H9 (cell line): ENCODE measurements around the gene FAT1. TPM values are rescaled to one million over a fixed set of nuclear protein-coding genes. Genes with fewer than 3 reads are reported as not detected.
A peak's percentile ranks its signal among the peaks of the same experiment; 100 is the strongest.

Experiments used
- DNase-seq: peaks from one replicate; pipeline ENCODE4 v3.0.0-alpha.2; 2017
- H2AFZ ChIP-seq: one replicate; pipeline ENCODE4 v1.6.1; 2013; ENCODE audit warnings: mild to moderate bottlenecking, low read length, control low read depth, moderate library complexity
- H2AK5ac ChIP-seq: 2 replicates; pipeline ENCODE4 v1.6.1; 2013; ENCODE audit warnings: low read length, control low read depth, mixed read lengths; ENCODE audit not compliant: insufficient read length
- H2BK120ac ChIP-seq: one replicate; pipeline ENCODE4 v1.6.1; 2013; ENCODE audit warnings: low read depth, mild to moderate bottlenecking, low read length, control low read depth, inconsistent platforms; ENCODE audit not compliant: poor library complexity, severe bottlenecking
- H2BK12ac ChIP-seq: 2 replicates; pipeline ENCODE4 v1.6.1; 2013; ENCODE audit warnings: low read length, control low read depth, mixed read lengths, low read depth; ENCODE audit not compliant: insufficient read length
- H2BK15ac ChIP-seq: 2 replicates; pipeline ENCODE4 v1.6.1; 2013; ENCODE audit warnings: low read depth, low read length, control low read depth
- H2BK20ac ChIP-seq: one replicate; pipeline ENCODE4 v1.6.1; 2013; ENCODE audit warnings: low read depth, mild to moderate bottlenecking, low read length, control low read depth, inconsistent platforms; ENCODE audit not compliant: poor library complexity, severe bottlenecking
- H2BK5ac ChIP-seq: 2 replicates; pipeline ENCODE4 v1.6.1; 2013; ENCODE audit warnings: low read length, control low read depth, mixed read lengths; ENCODE audit not compliant: insufficient read length
- H3K14ac ChIP-seq: 2 replicates; pipeline ENCODE4 v1.6.1; 2013; ENCODE audit warnings: low read length, control low read depth; ENCODE audit not compliant: insufficient read depth
- H3K18ac ChIP-seq: 2 replicates; pipeline ENCODE4 v1.6.1; 2013; ENCODE audit warnings: low read depth, mild to moderate bottlenecking, mixed read lengths, low read length, control low read depth; ENCODE audit not compliant: insufficient read length
- H3K23ac ChIP-seq: 2 replicates; pipeline ENCODE4 v1.6.1; 2013; ENCODE audit warnings: low read length, control low read depth, mixed read lengths, low read depth; ENCODE audit not compliant: insufficient read length
- H3K23me2 ChIP-seq: 2 replicates; pipeline ENCODE4 v1.6.1; 2013; ENCODE audit warnings: low read depth, mild to moderate bottlenecking, mixed read lengths, low read length, control low read depth; ENCODE audit not compliant: insufficient read length, poor library complexity, severe bottlenecking
- H3K27ac ChIP-seq: 2 replicates; pipeline ENCODE4 v1.5.1; 2013; ENCODE audit warnings: low read length, control low read depth, mixed read lengths, low read depth; ENCODE audit not compliant: insufficient read length
- H3K27me3 ChIP-seq: 2 replicates; pipeline ENCODE4 v1.6.1; 2013; ENCODE audit warnings: low read length, control low read depth, inconsistent platforms; ENCODE audit not compliant: insufficient read depth
- H3K4ac ChIP-seq: 2 replicates; pipeline ENCODE4 v1.6.1; 2013; ENCODE audit warnings: low read depth, mild to moderate bottlenecking, control low read depth, inconsistent platforms, low read length, moderate library complexity
- H3K4me1 ChIP-seq: 2 replicates; pipeline ENCODE4 v1.6.1; 2013; ENCODE audit warnings: low read length, control low read depth, inconsistent platforms; ENCODE audit not compliant: insufficient read depth
- H3K4me2 ChIP-seq: 2 replicates; pipeline ENCODE4 v1.6.1; 2013; ENCODE audit warnings: low read length, control low read depth, mixed read lengths; ENCODE audit not compliant: insufficient read length, insufficient read depth
- H3K56ac ChIP-seq: 2 replicates; pipeline ENCODE4 v1.6.1; 2013; ENCODE audit warnings: low read depth, mild to moderate bottlenecking, mixed read lengths, low read length, control low read depth; ENCODE audit not compliant: insufficient read length
- H3K79me1 ChIP-seq: 2 replicates; pipeline ENCODE4 v1.6.1; 2013; ENCODE audit warnings: low read depth, mild to moderate bottlenecking, moderate library complexity, low read length, control low read depth, inconsistent platforms; ENCODE audit not compliant: insufficient read depth, poor library complexity, severe bottlenecking
- H3K79me2 ChIP-seq: 2 replicates; pipeline ENCODE4 v1.6.1; 2013; ENCODE audit warnings: low read length, control low read depth, inconsistent platforms; ENCODE audit not compliant: insufficient read depth
- H3K9ac ChIP-seq: 2 replicates; pipeline ENCODE4 v1.6.1; 2013; ENCODE audit warnings: low read length, control low read depth, mixed read lengths; ENCODE audit not compliant: insufficient read length; ENCODE audit errors: extremely low read depth
- H3K9me3 ChIP-seq: one replicate; pipeline ENCODE4 v1.6.1; 2013; ENCODE audit warnings: low read depth, low read length, inconsistent platforms; ENCODE audit not compliant: control insufficient read depth
- H3T11ph ChIP-seq: one replicate; pipeline ENCODE4 v1.6.1; 2013; ENCODE audit warnings: mild to moderate bottlenecking, low read length, control low read depth, inconsistent platforms
- H4K20me1 ChIP-seq: one replicate; pipeline ENCODE4 v1.6.1; 2013; ENCODE audit not compliant: control insufficient read depth, insufficient read length, insufficient read depth
- H4K5ac ChIP-seq: 2 replicates; pipeline ENCODE4 v1.6.1; 2013; ENCODE audit warnings: low read depth, mild to moderate bottlenecking, mixed read lengths, low read length, control low read depth; ENCODE audit not compliant: insufficient read length
- H4K8ac ChIP-seq: replicated peaks from 2 replicates; pipeline ENCODE4 v1.6.1; 2013; ENCODE audit warnings: low read length, control low read depth, mixed read lengths, low read depth; ENCODE audit not compliant: insufficient read length
- H4K91ac ChIP-seq: 2 replicates; pipeline ENCODE4 v1.6.1; 2013; ENCODE audit warnings: low read depth, mild to moderate bottlenecking, moderate library complexity, mixed read lengths, low read length, control low read depth; ENCODE audit not compliant: insufficient read length
- H3K27ac Mint-ChIP-seq, 3 experiments: 2 replicates in 2 of 3; 3 replicates in 1 of 3; pipeline ENCODE4 v1.8.0; 2020 to 2021; ENCODE audit warnings: mixed read lengths in 3 of 3, mild to moderate bottlenecking in 1 of 3, moderate library complexity in 1 of 3
- H3K27me3 Mint-ChIP-seq: 2 replicates; pipeline ENCODE4 v1.8.0; 2021; ENCODE audit warnings: low read depth, mild to moderate bottlenecking, moderate library complexity, mixed read lengths
- H3K36me3 Mint-ChIP-seq, 3 experiments: 2 replicates in 2 of 3; 3 replicates in 1 of 3; pipeline ENCODE4 v1.8.0; 2020 to 2021; ENCODE audit warnings: low read depth in 3 of 3, mixed read lengths in 3 of 3; ENCODE audit not compliant: insufficient read depth in 1 of 3
- H3K4me1 Mint-ChIP-seq, 2 experiments: 2 replicates each; pipeline ENCODE4 v1.8.0; 2020; ENCODE audit warnings: mixed read lengths in 2 of 2
- H3K4me3 Mint-ChIP-seq, 2 experiments: 2 replicates in 1 of 2; 3 replicates in 1 of 2; pipeline ENCODE4 v1.8.0; 2020 to 2021; ENCODE audit warnings: mild to moderate bottlenecking in 2 of 2, mixed read lengths in 2 of 2, moderate library complexity in 1 of 2
- H3K9me3 Mint-ChIP-seq, 2 experiments: 2 replicates in 1 of 2; 3 replicates in 1 of 2; pipeline ENCODE4 v1.8.0; 2020; ENCODE audit warnings: mild to moderate bottlenecking in 2 of 2, mixed read lengths in 2 of 2, moderate library complexity in 1 of 2
- WGBS: extraction: QIAGEN DNeasy Blood & Tissue Kit; methylation state at CpG from one replicate; pipeline ENCODE4 v1.1.7; 2013; ENCODE audit warnings: missing lambda C conversion rate, low lambda C conversion rate, mixed read lengths; ENCODE audit not compliant: insufficient read length; ENCODE audit errors: extremely low coverage; 5-methylcytosine and 5-hydroxymethylcytosine counted together
- total RNA-seq: library from RNA; stranded (reverse); gene quantifications from 2 replicates; pipeline ENCODE4 v1.2.1, GENCODE V29; 2021
- TF ChIP-seq, protein P1 (sequence below): fragments of 200-600 bp; sonication (generic); conservative IDR thresholded peaks from 3 replicates; pipeline ENCODE4 v1.8.0; 2021; ENCODE audit warnings: antibody characterized with exemption, mild to moderate bottlenecking

Gene FAT1
- total RNA-seq, 1 experiment from 2014 or later, result 173 TPM

- H3K4me3 Mint-ChIP-seq, result no peak overlapping the region
- H3K14ac ChIP-seq, result no peak overlapping the region
These were observed 5.1 kb upstream of the FAT1 start for GRCh38 chr4:186728631-186729271.

More at GRCh38 chr4:186728631-186729271, 5.1 kb upstream of the FAT1 start:
- H3K9me3 Mint-ChIP-seq, result peaks cover 2 to 3% of the 10 kb centered on the region in 2 experiments; a peak in 3 of 5 replicates
- TF ChIP-seq, protein P1, sequence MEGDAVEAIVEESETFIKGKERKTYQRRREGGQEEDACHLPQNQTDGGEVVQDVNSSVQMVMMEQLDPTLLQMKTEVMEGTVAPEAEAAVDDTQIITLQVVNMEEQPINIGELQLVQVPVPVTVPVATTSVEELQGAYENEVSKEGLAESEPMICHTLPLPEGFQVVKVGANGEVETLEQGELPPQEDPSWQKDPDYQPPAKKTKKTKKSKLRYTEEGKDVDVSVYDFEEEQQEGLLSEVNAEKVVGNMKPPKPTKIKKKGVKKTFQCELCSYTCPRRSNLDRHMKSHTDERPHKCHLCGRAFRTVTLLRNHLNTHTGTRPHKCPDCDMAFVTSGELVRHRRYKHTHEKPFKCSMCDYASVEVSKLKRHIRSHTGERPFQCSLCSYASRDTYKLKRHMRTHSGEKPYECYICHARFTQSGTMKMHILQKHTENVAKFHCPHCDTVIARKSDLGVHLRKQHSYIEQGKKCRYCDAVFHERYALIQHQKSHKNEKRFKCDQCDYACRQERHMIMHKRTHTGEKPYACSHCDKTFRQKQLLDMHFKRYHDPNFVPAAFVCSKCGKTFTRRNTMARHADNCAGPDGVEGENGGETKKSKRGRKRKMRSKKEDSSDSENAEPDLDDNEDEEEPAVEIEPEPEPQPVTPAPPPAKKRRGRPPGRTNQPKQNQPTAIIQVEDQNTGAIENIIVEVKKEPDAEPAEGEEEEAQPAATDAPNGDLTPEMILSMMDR, result no peak
- no peak for DNase-seq
- H2BK120ac ChIP-seq, result no peak overlapping the region
- H3K23me2 ChIP-seq, result peaks cover 18% of the 10 kb centered on the region
- no peak overlapping the region for H3K27ac ChIP-seq
- no peak overlapping the region for H2AFZ ChIP-seq
- no peak overlapping the region for H2BK5ac ChIP-seq
- no peaks in the 10 kb centered on the region for H3K79me2 ChIP-seq
- H3T11ph ChIP-seq, result no peak overlapping the region
- H3K27me3 Mint-ChIP-seq, result peaks cover 13% of the 10 kb centered on the region
- no peak overlapping the region for H2BK15ac ChIP-seq
- H4K5ac ChIP-seq, result no peak overlapping the region
- H2BK20ac ChIP-seq, result no peak overlapping the region
- H2BK12ac ChIP-seq, result no peak overlapping the region
- no peaks in the 10 kb centered on the region; the same call in 1 of the 2 replicates for H3K27me3 ChIP-seq
- H3K27ac Mint-ChIP-seq, result peak overlapping the region in 1 of 3 experiments; percentile 56; a peak in 1 of 7 replicates
- H3K4ac ChIP-seq, result no peak overlapping the region
- WGBS, result no CpG with 5 or more reads among the region's 4 CpGs
- no peaks in the 10 kb centered on the region for H4K20me1 ChIP-seq
- no peak overlapping the region for H4K91ac ChIP-seq
- H3K4me1 Mint-ChIP-seq, result peaks cover 24 to 30% of the 10 kb centered on the region in 2 experiments
- no peak overlapping the region for H3K9ac ChIP-seq
- no peaks in the 10 kb centered on the region; the same call in 1 of the 2 replicates for H3K4me1 ChIP-seq
- H4K8ac ChIP-seq, result no peak overlapping the region
- no peak overlapping the region for H2AK5ac ChIP-seq
- no peak overlapping the region for H3K18ac ChIP-seq
- 0 out of 7 replicates have a peak, but pooled peaks cover 0 to 1% (median 0%) of the 10 kb centered on the region in 3 experiments for H3K36me3 Mint-ChIP-seq
- H3K9me3 ChIP-seq, result no peaks in the 10 kb centered on the region
- H3K79me1 ChIP-seq, result no peaks in the 10 kb centered on the region
- no peak overlapping the region for H3K23ac ChIP-seq
- no peak overlapping the region for H3K4me2 ChIP-seq
- no peak overlapping the region for H3K56ac ChIP-seq
